Mesodermal cell (in vitro differentiated cells): ENCODE measurements around the gene BEAN1.
"Not testable (repeated sequence)": the region's sequence is repeated elsewhere in the genome, so short reads cannot be mapped to it uniquely, and the experiment has no call there.

Source experiments
- H3K27ac ChIP-seq: 2 replicates; pipeline ENCODE4 v1.7.0; 2013; ENCODE audit warnings: mild to moderate bottlenecking, low read depth, low read length, moderate library complexity; ENCODE audit not compliant: severe bottlenecking
- H3K36me3 ChIP-seq: 2 replicates; pipeline ENCODE4 v1.7.1; 2013; ENCODE audit warnings: mild to moderate bottlenecking, low read length, moderate library complexity; ENCODE audit not compliant: control insufficient read depth, insufficient read depth
- H3K4me1 ChIP-seq: one replicate; pipeline ENCODE4 v1.7.1; 2013; ENCODE audit warnings: mild to moderate bottlenecking, low read length; ENCODE audit not compliant: insufficient read depth, control insufficient read depth, poor library complexity, severe bottlenecking
- H3K4me3 ChIP-seq: 2 replicates; pipeline ENCODE4 v1.7.0; 2013; ENCODE audit warnings: low read length, control low read depth, mild to moderate bottlenecking; ENCODE audit not compliant: insufficient read depth, poor library complexity, severe bottlenecking; ENCODE audit errors: extremely low read depth
- H3K9me3 ChIP-seq: 2 replicates; pipeline ENCODE4 v1.7.1; 2013; ENCODE audit warnings: mild to moderate bottlenecking, low read length, moderate library complexity; ENCODE audit not compliant: control insufficient read depth
- WGBS, 2 experiments: methylation state at CpG; one replicate each; pipeline ENCODE4 v1.1.5; 2013; ENCODE audit warnings: missing lambda C conversion rate in 2 of 2; ENCODE audit not compliant: insufficient coverage in 2 of 2; 5-methylcytosine and 5-hydroxymethylcytosine counted together

The BEAN1 gene

DNA sequence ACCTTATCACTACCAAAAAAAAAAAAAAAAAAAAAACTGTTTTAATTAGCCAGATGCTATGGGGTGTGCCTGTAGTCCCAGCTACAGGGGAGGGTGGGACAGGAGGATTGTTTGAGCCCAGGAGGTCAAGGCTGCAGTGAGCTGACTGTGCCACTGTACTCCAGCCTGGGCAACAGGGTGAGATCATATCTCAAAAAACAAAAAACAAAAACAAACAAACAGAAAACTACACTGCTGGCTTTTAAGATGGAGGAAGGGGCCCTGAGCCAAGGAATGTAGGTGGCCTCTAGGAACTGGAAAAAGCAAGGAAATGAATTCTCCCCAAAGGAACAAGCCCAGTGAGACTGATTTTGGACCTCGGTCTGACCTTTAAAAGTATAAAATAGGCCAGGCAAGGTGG, 61.4 kb downstream of the BEAN1 start:
- Histone ChIP-seq H3K4me1 (peaks cover 14% of the 10 kb centered on the region), H3K9me3 (no peaks in the 10 kb centered on the region), H3K27ac (no peak overlapping the region), H3K36me3 (no peaks in the 10 kb centered on the region), H3K4me3 (no peak overlapping the region)
- 90 to 91% methylated on average over 1 of the region's 1 CpG for WGBS, 2 experiments

DNA sequence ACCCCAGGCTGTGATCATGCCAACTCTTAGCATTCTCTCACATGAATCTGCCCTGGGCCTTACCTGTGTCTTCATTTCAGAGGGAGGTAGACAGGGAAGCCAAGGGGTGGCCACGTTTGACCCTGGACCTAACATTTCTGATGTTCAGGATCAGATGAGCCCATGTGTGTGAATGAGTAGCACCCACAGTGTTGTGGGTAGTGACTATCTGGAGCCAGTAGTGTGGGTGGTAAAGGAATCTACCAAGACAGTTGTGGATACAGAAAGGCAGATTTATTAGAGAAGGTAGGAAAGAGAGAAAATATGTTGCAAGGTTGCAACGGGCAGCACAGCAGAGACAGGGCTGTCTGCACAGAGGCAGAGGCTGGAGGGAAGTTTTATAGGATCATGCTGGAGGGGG, 62.3 kb downstream of the BEAN1 start:
- Histone ChIP-seq H3K4me1 (peaks cover 14% of the 10 kb centered on the region), H3K36me3 (no peaks in the 10 kb centered on the region), H3K4me3 (no peak overlapping the region), H3K27ac (no peak overlapping the region), H3K9me3 (no peaks in the 10 kb centered on the region)
- WGBS, 2 experiments, result 94 to 100% methylated on average over 2 of the region's 2 CpGs

DNA sequence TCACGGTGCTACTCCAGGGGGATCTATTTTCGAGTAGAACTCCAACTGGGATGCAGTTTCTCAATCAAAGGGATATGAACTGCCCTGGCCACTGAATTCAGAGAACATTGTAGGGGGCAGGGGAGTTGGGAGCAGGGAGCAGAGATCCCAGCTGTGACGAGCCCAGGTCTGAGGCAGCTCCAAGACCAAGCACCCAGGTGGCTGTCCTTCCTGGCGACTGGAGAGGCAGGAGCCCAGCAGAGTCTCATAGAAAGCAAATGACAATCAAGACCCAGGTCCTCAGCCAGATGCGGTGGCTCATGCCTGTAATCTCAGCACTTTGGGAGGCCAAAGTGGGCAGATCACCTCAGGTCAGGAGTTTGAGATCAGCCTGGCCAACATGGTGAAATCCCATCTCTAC, 62.7 kb downstream of the BEAN1 start:
- H3K27ac ChIP-seq, result no peak overlapping the region
- H3K4me3 ChIP-seq, result no peak overlapping the region
- H3K4me1 ChIP-seq, result peaks cover 14% of the 10 kb centered on the region
- H3K36me3 ChIP-seq, result no peaks in the 10 kb centered on the region
- 83 to 92% methylated on average over 5 of the region's 5 CpGs for WGBS, 2 experiments
- H3K9me3 ChIP-seq, result no peaks in the 10 kb centered on the region

DNA sequence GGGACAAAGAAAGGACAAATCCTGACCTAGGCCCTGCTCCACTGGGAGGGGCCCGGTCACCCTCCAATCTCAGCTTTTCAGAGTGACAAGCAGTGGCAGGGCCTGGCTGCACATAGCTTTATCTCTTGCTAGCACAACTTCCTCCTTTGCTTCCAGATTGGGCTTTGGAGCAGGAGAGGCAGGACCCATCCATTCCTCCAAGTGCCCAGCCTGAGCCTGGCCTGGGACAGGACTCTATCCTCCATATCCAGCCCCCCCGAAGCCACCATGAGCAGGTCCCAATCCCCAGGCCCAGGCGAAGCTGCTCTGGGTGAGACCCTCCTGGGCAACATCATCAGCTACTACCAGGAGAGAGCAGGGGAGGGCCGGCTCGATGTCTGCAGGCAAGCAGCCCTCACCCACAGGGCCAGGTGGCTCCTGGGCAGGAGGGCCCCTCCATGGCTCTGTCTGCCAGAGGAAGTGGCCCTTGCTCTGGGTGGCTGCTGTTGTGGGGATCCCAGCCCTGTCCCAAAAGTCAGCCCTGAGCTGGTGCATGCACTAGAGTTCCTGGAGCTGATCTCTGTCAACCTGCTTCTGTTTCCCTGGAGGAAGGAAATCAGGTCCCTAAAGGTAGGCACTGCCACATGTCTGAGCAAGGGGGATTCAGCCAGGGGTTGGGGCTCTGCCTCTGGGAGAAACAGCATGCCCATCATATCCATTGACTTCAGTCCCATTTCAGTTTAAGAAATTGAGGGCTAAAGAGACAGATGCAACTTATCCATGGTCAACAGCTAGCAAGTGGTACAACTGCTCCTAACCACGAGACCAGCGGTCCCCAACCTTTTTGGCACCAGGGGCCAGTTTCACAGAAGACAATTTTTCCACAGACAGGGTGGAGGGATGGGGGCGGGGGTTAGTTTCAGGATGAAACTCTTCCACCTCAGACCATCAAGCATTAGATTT, 64.0 kb downstream of the BEAN1 start:
- Histone ChIP-seq H3K9me3 (no peaks in the 10 kb centered on the region), H3K4me1 (peaks cover 11% of the 10 kb centered on the region), H3K4me3 (no peak overlapping the region), H3K36me3 (no peaks in the 10 kb centered on the region), H3K27ac (no peak overlapping the region)
- WGBS, 2 experiments, result 92 to 93% methylated on average over 3 to 5 of the region's 8 CpGs

DNA sequence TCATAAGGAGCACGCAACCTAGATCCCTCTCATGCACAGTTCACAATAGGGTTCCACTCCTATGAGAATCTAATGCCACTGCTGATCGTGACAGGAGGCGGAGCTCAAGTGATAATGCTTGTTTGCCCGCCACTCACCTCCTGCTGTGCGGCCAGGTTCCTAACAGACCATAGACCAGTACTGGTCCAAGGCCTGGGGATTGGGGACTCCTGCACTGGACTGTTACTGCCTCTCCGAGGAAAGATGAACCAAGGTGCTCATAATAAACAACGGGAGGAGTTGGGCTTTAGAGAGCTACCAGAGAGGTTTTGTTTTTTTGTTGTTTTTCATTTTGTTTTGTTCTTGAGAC, 64.6 kb downstream of the BEAN1 start:
- no peaks in the 10 kb centered on the region for H3K9me3 ChIP-seq
- no peak overlapping the region for H3K4me3 ChIP-seq
- peaks cover 8% of the 10 kb centered on the region for H3K4me1 ChIP-seq
- no peaks in the 10 kb centered on the region for H3K36me3 ChIP-seq
- 80 to 81% methylated on average over 5 to 6 of the region's 7 CpGs for WGBS, 2 experiments
- H3K27ac ChIP-seq, result no peak overlapping the region

DNA sequence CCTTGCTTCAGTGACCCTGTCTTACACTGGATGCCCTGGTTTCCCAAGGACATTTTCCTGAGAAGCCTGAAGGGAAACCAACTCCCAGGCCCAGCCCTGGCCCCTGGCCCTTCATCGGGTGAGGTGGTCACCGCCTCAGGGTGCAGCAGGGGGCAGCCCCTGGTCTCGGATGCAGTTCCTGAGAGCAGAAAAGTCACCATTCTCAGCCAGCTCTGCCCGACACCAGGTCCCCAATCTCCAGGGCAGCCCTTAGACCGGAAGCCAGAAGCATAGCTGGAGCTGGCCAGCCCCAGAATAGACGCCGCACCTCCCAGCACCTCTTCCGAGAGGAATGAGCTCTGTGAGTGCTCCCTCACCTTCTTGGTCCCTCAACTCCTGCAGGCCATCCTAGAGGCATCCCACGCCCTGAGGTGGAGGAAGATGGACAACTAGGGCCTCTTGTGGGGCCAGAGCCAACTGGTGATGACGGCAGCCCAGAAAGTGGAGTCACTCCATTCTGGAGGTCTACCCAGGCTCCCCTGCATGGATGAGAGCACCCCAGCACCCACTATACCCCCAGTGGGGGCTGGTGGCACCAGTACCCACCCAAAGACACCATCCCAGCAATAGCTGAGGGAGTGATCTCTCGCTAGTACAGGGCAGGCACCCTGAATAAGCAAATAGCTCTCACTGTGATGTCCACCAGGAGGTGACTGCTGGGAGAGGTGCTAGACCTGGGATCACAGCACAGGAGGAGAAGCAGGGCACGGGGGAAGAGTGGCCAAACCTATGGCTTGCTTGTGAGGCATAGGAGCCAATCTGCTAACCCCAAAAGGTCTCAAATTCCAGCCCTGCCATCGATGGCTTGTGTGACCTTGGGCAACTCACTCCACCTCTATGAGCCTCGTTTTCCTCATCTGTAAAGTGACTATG, 66.7 kb downstream of the BEAN1 start:
- no peak overlapping the region for H3K4me3 ChIP-seq
- no peaks in the 10 kb centered on the region for H3K36me3 ChIP-seq
- 87 to 96% methylated on average over 9 to 10 of the region's 14 CpGs for WGBS, 2 experiments
- H3K9me3 ChIP-seq, result no peaks in the 10 kb centered on the region
- H3K27ac ChIP-seq, result no peak overlapping the region
- H3K4me1 ChIP-seq, result no peaks in the 10 kb centered on the region

DNA sequence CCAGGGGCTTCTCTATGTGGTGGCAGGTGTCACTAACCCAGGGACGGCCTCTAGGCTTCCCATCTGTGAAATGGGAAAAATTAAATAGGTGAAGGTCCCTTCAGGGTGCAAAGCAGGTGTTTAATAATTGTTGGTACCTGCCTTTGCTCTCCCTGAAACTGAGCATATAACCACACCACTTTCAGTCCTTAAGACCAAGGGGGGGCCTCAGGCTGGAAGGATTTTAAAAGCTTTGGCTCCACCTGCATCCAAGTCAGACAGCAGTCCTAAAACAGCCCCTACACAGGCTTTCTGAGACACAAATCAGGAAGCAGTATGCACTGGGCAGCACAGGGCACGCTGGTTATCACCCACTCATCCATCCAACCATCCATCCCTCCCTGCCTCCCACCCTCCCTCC, 67.8 kb downstream of the BEAN1 start:
- no peaks in the 10 kb centered on the region for H3K4me1 ChIP-seq
- 88 to 94% methylated on average over 1 of the region's 2 CpGs for WGBS, 2 experiments
- H3K9me3 ChIP-seq, result no peaks in the 10 kb centered on the region
- H3K4me3 ChIP-seq, result no peak overlapping the region
- no peaks in the 10 kb centered on the region for H3K36me3 ChIP-seq
- no peak overlapping the region for H3K27ac ChIP-seq

DNA sequence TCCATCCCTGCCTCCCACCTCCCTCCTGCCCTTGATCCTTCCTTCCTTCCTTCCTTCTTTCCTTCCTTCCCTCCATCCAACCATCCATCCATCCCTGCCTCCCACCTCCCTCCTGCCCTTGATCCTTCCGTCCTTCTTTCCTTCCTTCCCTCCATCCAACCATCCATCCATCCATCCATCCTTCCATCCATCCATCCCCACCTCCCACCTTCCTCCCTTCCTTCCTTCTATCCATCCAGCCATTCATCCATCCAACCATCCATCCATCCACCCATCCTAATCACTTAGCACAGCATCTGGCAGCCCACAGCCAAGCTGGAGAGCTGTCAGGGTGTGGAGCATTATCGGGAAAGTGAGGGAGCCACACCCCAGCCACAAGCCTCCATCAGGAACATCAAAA, 68.3 kb downstream of the BEAN1 start:
- H3K27ac ChIP-seq, result no peak overlapping the region
- WGBS, 2 experiments, result 87 to 91% methylated on average over 1 of the region's 2 CpGs
- no peaks in the 10 kb centered on the region for H3K9me3 ChIP-seq

DNA sequence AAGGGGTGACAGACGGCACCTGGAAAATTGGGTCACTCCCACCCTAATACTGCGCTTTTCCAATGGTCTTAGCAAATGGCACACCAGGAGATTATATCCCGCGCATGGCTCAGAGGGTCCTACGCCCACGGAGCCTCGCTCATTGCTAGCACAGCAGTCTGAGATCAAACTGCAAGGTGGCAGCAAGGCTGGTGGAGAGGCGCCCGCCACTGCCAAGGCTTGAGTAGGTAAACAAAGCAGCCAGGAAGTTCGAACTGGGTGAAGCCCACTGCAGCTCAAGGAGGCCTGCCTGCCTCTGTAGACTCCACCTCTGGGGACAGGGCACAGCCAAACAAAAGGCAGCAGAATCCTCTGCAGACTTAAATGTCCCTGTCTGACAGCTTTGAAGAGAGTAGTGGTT, 69.1 kb downstream of the BEAN1 start:
- H3K4me3 ChIP-seq, H3K27ac ChIP-seq, H3K36me3 ChIP-seq, H3K4me1 ChIP-seq, H3K9me3 ChIP-seq: not testable (repeated sequence)
- 93 to 100% methylated on average over 3 to 6 of the region's 10 CpGs for WGBS, 2 experiments

More for the DNA sequence above, 68.3 kb downstream of the BEAN1 start:
- Histone ChIP-seq H3K4me3 (no peak overlapping the region), H3K4me1 (no peaks in the 10 kb centered on the region), H3K36me3 (no peaks in the 10 kb centered on the region)

DNA sequence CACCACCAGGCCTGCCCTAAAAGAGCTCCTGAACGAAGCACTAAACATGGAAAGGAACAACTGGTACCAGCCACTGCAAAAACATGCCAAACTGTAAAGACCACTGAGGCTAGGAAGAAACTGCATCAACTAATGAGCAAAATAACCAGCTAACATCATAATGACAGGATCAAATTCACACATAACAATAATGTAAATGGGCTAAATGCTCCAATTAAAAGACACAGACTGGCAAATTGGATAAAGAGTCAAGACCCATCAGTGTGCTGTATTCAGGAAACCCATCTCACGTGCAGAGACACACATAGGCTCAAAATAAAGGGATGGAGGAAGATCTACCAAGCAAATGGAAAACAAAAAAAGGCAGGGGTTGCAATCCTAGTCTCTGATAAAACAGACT, 70.8 kb downstream of the BEAN1 start:
- H3K4me3 ChIP-seq, H3K9me3 ChIP-seq, H3K4me1 ChIP-seq, H3K36me3 ChIP-seq, H3K27ac ChIP-seq: not testable (repeated sequence)
- WGBS, 2 experiments, result 90% methylated on average over 1 of the region's 2 CpGs; no CpG with 5 or more reads in 1 of the 2 experiments
